Measurements from ENCODE around the gene GLCE. TPM values are rescaled to one million over a fixed set of nuclear protein-coding genes. Genes with fewer than 3 reads are reported as not detected.

GLCE gene
- total RNA-seq, 1 experiment from 2014 or later: 12.5 TPM

DNA sequence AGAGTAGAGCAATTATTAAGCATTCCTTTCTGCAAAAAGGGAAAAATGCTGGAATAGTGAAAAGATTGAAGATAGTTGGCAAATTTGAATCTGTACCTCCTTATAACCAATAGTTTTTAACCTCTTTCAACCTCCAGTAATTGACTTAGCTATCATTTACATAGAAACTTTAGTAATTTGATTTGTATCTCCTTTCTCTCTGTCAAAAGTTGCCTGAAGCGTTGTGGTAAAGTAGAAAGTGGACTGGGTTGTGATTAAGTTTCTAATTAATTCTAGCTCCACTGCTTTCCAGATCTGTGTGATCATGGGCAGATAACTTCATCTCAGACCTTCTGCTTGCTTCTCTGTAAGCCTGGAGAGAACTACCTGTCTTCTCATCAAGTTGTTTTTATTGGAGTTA lies 24.8 kb downstream of the GLCE start (continued):
- no peak for TF ChIP-seq TEAD1 (CRISPR knock-in tag; IDR thresholded peaks at IDR 0.05)

DNA sequence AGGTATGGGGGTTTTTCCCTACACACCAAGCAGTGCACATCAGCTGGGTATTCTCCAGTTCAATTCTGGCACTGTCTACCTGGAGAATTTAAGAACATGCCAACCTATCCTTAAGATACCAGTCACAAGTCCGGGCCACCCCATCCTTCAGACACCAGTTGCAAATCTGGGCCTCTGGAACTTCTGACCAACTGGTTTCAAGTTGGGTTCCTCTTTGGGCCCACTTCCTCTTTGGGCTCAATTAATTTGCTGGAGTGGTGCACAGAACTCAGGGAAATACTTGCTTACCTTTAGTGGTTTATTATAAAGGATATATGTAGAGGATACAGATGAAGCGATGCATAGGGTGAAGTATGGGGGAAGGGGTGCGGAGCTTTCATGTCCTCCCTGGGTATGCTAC lies 25.3 kb downstream of the GLCE start:
- H3K4me3 Mint-ChIP-seq: no peak overlapping the region
- TF ChIP-seq, protein P1, sequence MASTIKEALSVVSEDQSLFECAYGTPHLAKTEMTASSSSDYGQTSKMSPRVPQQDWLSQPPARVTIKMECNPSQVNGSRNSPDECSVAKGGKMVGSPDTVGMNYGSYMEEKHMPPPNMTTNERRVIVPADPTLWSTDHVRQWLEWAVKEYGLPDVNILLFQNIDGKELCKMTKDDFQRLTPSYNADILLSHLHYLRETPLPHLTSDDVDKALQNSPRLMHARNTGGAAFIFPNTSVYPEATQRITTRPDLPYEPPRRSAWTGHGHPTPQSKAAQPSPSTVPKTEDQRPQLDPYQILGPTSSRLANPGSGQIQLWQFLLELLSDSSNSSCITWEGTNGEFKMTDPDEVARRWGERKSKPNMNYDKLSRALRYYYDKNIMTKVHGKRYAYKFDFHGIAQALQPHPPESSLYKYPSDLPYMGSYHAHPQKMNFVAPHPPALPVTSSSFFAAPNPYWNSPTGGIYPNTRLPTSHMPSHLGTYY (CRISPR knock-in tag; IDR thresholded peaks at IDR 0.05): no peak
- TF ChIP-seq, protein P2, sequence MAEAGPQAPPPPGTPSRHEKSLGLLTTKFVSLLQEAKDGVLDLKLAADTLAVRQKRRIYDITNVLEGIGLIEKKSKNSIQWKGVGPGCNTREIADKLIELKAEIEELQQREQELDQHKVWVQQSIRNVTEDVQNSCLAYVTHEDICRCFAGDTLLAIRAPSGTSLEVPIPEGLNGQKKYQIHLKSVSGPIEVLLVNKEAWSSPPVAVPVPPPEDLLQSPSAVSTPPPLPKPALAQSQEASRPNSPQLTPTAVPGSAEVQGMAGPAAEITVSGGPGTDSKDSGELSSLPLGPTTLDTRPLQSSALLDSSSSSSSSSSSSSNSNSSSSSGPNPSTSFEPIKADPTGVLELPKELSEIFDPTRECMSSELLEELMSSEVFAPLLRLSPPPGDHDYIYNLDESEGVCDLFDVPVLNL (CRISPR knock-in tag; IDR thresholded peaks at IDR 0.05; ENCODE audit: borderline replicate concordance, low read depth): no peak
- TF ChIP-seq, protein P3, sequence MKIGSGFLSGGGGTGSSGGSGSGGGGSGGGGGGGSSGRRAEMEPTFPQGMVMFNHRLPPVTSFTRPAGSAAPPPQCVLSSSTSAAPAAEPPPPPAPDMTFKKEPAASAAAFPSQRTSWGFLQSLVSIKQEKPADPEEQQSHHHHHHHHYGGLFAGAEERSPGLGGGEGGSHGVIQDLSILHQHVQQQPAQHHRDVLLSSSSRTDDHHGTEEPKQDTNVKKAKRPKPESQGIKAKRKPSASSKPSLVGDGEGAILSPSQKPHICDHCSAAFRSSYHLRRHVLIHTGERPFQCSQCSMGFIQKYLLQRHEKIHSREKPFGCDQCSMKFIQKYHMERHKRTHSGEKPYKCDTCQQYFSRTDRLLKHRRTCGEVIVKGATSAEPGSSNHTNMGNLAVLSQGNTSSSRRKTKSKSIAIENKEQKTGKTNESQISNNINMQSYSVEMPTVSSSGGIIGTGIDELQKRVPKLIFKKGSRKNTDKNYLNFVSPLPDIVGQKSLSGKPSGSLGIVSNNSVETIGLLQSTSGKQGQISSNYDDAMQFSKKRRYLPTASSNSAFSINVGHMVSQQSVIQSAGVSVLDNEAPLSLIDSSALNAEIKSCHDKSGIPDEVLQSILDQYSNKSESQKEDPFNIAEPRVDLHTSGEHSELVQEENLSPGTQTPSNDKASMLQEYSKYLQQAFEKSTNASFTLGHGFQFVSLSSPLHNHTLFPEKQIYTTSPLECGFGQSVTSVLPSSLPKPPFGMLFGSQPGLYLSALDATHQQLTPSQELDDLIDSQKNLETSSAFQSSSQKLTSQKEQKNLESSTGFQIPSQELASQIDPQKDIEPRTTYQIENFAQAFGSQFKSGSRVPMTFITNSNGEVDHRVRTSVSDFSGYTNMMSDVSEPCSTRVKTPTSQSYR (CRISPR knock-in tag; IDR thresholded peaks at IDR 0.05): no peak
- no peaks in the 10 kb centered on the region for H3K27me3 Mint-ChIP-seq (ENCODE audit: low read depth)
- H3K4me1 Mint-ChIP-seq: no peaks in the 10 kb centered on the region
- ATAC-seq (no peak), DNase-seq (ENCODE audit: low spot score) (no peak)
- H3K9me3 Mint-ChIP-seq: peaks cover 18% of the 10 kb centered on the region
- no peak overlapping the region for H3K27ac Mint-ChIP-seq
- H3K36me3 Mint-ChIP-seq: peaks cover 12% of the 10 kb centered on the region
- CTCF ChIA-PET: no interaction called here
- POLR2A ChIA-PET: no interaction called here

DNA sequence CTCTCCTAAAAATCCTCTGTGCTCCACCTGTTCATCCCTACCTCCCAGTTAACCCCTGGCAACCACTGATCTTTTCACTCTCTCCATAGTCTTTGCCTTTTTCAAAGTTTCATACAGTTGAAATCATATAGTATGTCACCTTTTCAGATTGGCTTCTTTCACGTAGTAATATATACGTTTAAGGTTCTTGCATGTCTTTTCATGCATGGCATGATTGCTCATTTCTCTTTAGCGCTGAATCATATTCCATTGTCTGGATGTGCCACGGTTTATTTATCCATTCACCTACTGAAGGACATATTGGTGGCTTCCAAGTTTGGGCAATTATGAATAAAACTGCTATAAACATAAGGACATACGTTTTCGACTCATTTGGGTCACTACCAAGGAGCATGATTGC lies 28.7 kb downstream of the GLCE start:
- H3K27me3 Mint-ChIP-seq (ENCODE audit: low read depth): no peaks in the 10 kb centered on the region
- no peak overlapping the region for H3K4me3 Mint-ChIP-seq
- no peak overlapping the region for H3K27ac Mint-ChIP-seq
- CTCF ChIA-PET: no interaction called here
- ATAC-seq: no peak
- TF ChIP-seq ZBTB21 (CRISPR knock-in tag; IDR thresholded peaks at IDR 0.05; ENCODE audit: borderline replicate concordance) (no peak), FOXK1 (CRISPR knock-in tag; IDR thresholded peaks at IDR 0.05) (no peak), HMGA2 (CRISPR knock-in tag; IDR thresholded peaks at IDR 0.05) (no peak), ZNF138 (CRISPR knock-in tag; conservative IDR thresholded peaks at IDR 0.05) (no peak)
- peaks cover 16% of the 10 kb centered on the region for H3K36me3 Mint-ChIP-seq
- peaks cover 27% of the 10 kb centered on the region for H3K4me1 Mint-ChIP-seq
- H3K9me3 Mint-ChIP-seq: peaks cover 23% of the 10 kb centered on the region
- POLR2A ChIA-PET: no interaction called here
- no peak for DNase-seq (ENCODE audit: low spot score)

DNA sequence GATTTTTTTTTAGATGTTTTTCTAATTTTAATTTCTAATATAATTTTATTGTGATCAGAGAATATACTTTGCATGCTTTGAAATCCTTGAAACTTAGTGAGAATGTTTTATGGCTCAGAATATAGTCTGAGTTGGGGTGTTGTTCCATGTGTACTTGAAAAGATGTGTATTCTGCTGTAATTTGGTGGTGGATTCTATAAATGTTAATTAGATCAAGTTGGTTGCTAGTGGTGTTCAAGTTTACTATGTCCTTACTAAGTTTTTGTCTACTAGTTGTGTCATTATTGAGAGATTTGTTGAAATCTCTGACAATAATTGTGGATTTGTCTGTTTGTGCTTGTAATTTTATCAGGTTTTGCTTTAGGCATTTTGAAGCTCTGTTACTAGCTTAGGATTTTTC lies 29.7 kb downstream of the GLCE start:
- Mint-ChIP-seq H3K27ac (no peak overlapping the region; the same call in 1 of the 2 replicates), H3K4me1 (peaks cover 36% of the 10 kb centered on the region), H3K36me3 (peaks cover 16% of the 10 kb centered on the region), H3K27me3 (ENCODE audit: low read depth) (no peaks in the 10 kb centered on the region), H3K9me3 (peaks cover 23% of the 10 kb centered on the region), H3K4me3 (no peak overlapping the region)
- DNase-seq (ENCODE audit: low spot score) (no peak), ATAC-seq (no peak)
- CTCF ChIA-PET: interaction anchor here (0.9 kb wide), 1 partner anchor 11 kb away, joined by 3 read pairs; no protein-coding TSS in a partner anchor
- no peak for TF ChIP-seq ZNF232 (CRISPR knock-in tag; IDR thresholded peaks at IDR 0.05)
- no peak for TF ChIP-seq NFATC4 (CRISPR knock-in tag; IDR thresholded peaks at IDR 0.05)
- TF ChIP-seq, protein P4, sequence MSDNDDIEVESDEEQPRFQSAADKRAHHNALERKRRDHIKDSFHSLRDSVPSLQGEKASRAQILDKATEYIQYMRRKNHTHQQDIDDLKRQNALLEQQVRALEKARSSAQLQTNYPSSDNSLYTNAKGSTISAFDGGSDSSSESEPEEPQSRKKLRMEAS (CRISPR knock-in tag; IDR thresholded peaks at IDR 0.05): no peak
- POLR2A ChIA-PET: no interaction called here

DNA sequence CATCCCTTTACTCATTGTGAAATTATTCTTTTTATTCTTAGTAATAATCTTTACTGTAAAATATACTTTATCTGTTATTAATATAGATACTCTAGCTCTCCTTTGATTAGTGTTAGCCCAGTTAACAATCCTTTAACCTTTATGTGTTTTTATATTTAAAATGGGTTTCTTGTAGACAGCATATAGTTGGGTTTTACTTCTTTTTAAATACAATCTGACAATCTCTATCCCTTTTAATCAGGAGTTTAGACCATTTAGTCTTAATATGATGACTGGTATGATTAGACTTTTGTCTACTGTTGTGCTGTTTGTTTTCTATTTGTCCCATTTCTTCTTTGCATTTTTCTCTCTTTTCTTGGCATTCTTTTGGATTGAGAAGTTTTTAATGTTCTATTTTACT lies 30.1 kb downstream of the GLCE start:
- ChIA-PET CTCF (interaction anchor here (0.9 kb wide), 1 partner anchor 11 kb away, joined by 3 read pairs; no protein-coding TSS in a partner anchor), POLR2A (no interaction called here)
- peaks cover 36% of the 10 kb centered on the region for H3K4me1 Mint-ChIP-seq
- H3K9me3 Mint-ChIP-seq: peaks cover 23% of the 10 kb centered on the region
- H3K27ac Mint-ChIP-seq: no peak overlapping the region
- peaks cover 16% of the 10 kb centered on the region for H3K36me3 Mint-ChIP-seq
- H3K27me3 Mint-ChIP-seq (ENCODE audit: low read depth): no peaks in the 10 kb centered on the region
- TF ChIP-seq OVOL2 (CRISPR knock-in tag; IDR thresholded peaks at IDR 0.05; ENCODE audit: borderline replicate concordance): no peak
- no peak for TF ChIP-seq TCF7 (CRISPR knock-in tag; IDR thresholded peaks at IDR 0.05; ENCODE audit: low read depth)
- no peak for TF ChIP-seq TEAD4 (CRISPR knock-in tag; IDR thresholded peaks at IDR 0.05)
- no peak for TF ChIP-seq ZNF138 (CRISPR knock-in tag; conservative IDR thresholded peaks at IDR 0.05)
- TF ChIP-seq, protein P5, sequence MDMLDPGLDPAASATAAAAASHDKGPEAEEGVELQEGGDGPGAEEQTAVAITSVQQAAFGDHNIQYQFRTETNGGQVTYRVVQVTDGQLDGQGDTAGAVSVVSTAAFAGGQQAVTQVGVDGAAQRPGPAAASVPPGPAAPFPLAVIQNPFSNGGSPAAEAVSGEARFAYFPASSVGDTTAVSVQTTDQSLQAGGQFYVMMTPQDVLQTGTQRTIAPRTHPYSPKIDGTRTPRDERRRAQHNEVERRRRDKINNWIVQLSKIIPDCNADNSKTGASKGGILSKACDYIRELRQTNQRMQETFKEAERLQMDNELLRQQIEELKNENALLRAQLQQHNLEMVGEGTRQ (CRISPR knock-in tag; IDR thresholded peaks at IDR 0.05): no peak
- no peak for TF ChIP-seq SP1 (CRISPR knock-in tag; conservative IDR thresholded peaks at IDR 0.05)
- no peak for TF ChIP-seq ZNF671 (CRISPR knock-in tag; IDR thresholded peaks at IDR 0.05)
- TF ChIP-seq, protein P6, sequence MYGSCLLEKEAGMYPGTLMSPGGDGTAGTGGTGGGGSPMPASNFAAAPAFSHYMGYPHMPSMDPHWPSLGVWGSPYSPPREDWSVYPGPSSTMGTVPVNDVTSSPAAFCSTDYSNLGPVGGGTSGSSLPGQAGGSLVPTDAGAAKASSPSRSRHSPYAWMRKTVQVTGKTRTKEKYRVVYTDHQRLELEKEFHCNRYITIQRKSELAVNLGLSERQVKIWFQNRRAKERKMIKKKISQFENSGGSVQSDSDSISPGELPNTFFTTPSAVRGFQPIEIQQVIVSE (CRISPR knock-in tag; IDR thresholded peaks at IDR 0.05; ENCODE audit: borderline replicate concordance): no peak
- TF ChIP-seq PRRX2 (CRISPR knock-in tag; IDR thresholded peaks at IDR 0.05): no peak
- no peak for TF ChIP-seq ZBTB21 (CRISPR knock-in tag; IDR thresholded peaks at IDR 0.05; ENCODE audit: borderline replicate concordance)
- TF ChIP-seq, protein P7, sequence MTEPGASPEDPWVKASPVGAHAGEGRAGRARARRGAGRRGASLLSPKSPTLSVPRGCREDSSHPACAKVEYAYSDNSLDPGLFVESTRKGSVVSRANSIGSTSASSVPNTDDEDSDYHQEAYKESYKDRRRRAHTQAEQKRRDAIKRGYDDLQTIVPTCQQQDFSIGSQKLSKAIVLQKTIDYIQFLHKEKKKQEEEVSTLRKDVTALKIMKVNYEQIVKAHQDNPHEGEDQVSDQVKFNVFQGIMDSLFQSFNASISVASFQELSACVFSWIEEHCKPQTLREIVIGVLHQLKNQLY (CRISPR knock-in tag; IDR thresholded peaks at IDR 0.05): no peak
- TF ChIP-seq GTF2I (CRISPR knock-in tag; conservative IDR thresholded peaks at IDR 0.05): no peak
- H3K4me3 Mint-ChIP-seq: no peak overlapping the region
- DNase-seq (ENCODE audit: low spot score) (no peak), ATAC-seq (no peak)

Measured in WTC11 (cell line).